KOPT-K1 (cell line): ENCODE measurements around the gene PADI3.
"Not testable (repeated sequence)": the region's sequence is repeated elsewhere in the genome, so short reads cannot be mapped to it uniquely, and the experiment has no call there.

Experiments used
- H3K27ac ChIP-seq: fragments of 200-600 bp; sonication (generic); 2 replicates; pipeline ENCODE4 v1.5.1; 2016; ENCODE audit warnings: antibody characterized with exemption, mild to moderate bottlenecking, low read depth, low read length; ENCODE audit not compliant: poor library complexity, severe bottlenecking
- H3K36me3 ChIP-seq: fragments of 200-600 bp; sonication (generic); 2 replicates; pipeline ENCODE4 v1.5.1; 2017; ENCODE audit warnings: antibody characterized with exemption, mild to moderate bottlenecking, low read length, moderate library complexity; ENCODE audit not compliant: insufficient read depth
- H3K9me3 ChIP-seq: fragments of 200-600 bp; sonication (generic); 2 replicates; pipeline ENCODE4 v1.5.1; 2017; ENCODE audit warnings: antibody characterized with exemption, low read length, mild to moderate bottlenecking; ENCODE audit not compliant: insufficient read depth, poor library complexity, severe bottlenecking

The PADI3 gene

GRCh38 chr1:17229379-17229778, 19.5 kb upstream of the PADI3 start:
- H3K27ac ChIP-seq = no peak overlapping the region
- no peaks in the 10 kb centered on the region for H3K36me3 ChIP-seq
- H3K9me3 ChIP-seq = no peaks in the 10 kb centered on the region

GRCh38 chr1:17230106-17230505, 18.8 kb upstream of the PADI3 start:
- no peaks in the 10 kb centered on the region for H3K9me3 ChIP-seq
- H3K27ac ChIP-seq = no peak overlapping the region
- no peaks in the 10 kb centered on the region for H3K36me3 ChIP-seq

GRCh38 chr1:17230671-17231310, 18.1 kb upstream of the PADI3 start:
- no peak overlapping the region for H3K27ac ChIP-seq
- H3K36me3 ChIP-seq = no peaks in the 10 kb centered on the region
- no peaks in the 10 kb centered on the region for H3K9me3 ChIP-seq

- no peaks in the 10 kb centered on the region for H3K9me3 ChIP-seq
- no peaks in the 10 kb centered on the region for H3K36me3 ChIP-seq
- no peak overlapping the region for H3K27ac ChIP-seq
Observed at GRCh38 chr1:17232759-17233661, 15.9 kb upstream of the PADI3 start.

- Histone ChIP-seq H3K27ac (no peak overlapping the region), H3K9me3 (no peaks in the 10 kb centered on the region), H3K36me3 (no peaks in the 10 kb centered on the region)
Observed at GRCh38 chr1:17233675-17234320, 15.1 kb upstream of the PADI3 start.

GRCh38 chr1:17234405-17234804, 14.5 kb upstream of the PADI3 start:
- no peaks in the 10 kb centered on the region for H3K9me3 ChIP-seq
- H3K36me3 ChIP-seq = no peaks in the 10 kb centered on the region
- no peak overlapping the region for H3K27ac ChIP-seq

GRCh38 chr1:17235135-17235885, 13.6 kb upstream of the PADI3 start:
- Histone ChIP-seq H3K27ac (no peak overlapping the region), H3K36me3 (no peaks in the 10 kb centered on the region)

GRCh38 chr1:17236779-17237560, 11.9 kb upstream of the PADI3 start:
- no peak overlapping the region for H3K27ac ChIP-seq
- no peaks in the 10 kb centered on the region for H3K9me3 ChIP-seq
- H3K36me3 ChIP-seq = no peaks in the 10 kb centered on the region

More at GRCh38 chr1:17235135-17235885, 13.6 kb upstream of the PADI3 start:
- H3K9me3 ChIP-seq = no peaks in the 10 kb centered on the region

GRCh38 chr1:17237561-17237903, 11.4 kb upstream of the PADI3 start:
- H3K27ac ChIP-seq = no peak overlapping the region
- no peaks in the 10 kb centered on the region for H3K36me3 ChIP-seq
- no peaks in the 10 kb centered on the region for H3K9me3 ChIP-seq

GRCh38 chr1:17239420-17239819, 9.5 kb upstream of the PADI3 start:
- no peaks in the 10 kb centered on the region for H3K9me3 ChIP-seq
- no peaks in the 10 kb centered on the region for H3K36me3 ChIP-seq
- H3K27ac ChIP-seq = no peak overlapping the region

GRCh38 chr1:17241011-17241779, 7.7 kb upstream of the PADI3 start:
- not testable (repeated sequence) for H3K36me3 ChIP-seq, H3K27ac ChIP-seq, H3K9me3 ChIP-seq

GRCh38 chr1:17241780-17242074, 7.2 kb upstream of the PADI3 start:
- H3K27ac ChIP-seq, H3K36me3 ChIP-seq: not testable (repeated sequence)

GRCh38 chr1:17243274-17243673, 5.6 kb upstream of the PADI3 start:
- Histone ChIP-seq H3K27ac (no peak overlapping the region), H3K36me3 (no peaks in the 10 kb centered on the region), H3K9me3 (no peaks in the 10 kb centered on the region)

More at GRCh38 chr1:17241780-17242074, 7.2 kb upstream of the PADI3 start:
- H3K9me3 ChIP-seq = not testable (repeated sequence)
